Transverse colon (tissue), 3 donors: ENCODE measurements around the gene AKT1.

Experiments used
- CTCF ChIP-seq, 5 experiments: fragments of 200-600 bp in 3 of 5; fragments of 450-650 bp in 2 of 5; sonication (generic) in 3 of 5; IDR thresholded peaks; 1 replicate in 2 of 5; 2 replicates in 3 of 5; pipeline ENCODE4 v1.5.1; 2016 to 2017; ENCODE audit warnings: antibody characterized with exemption in 5 of 5, inconsistent platforms in 3 of 5, mild to moderate bottlenecking in 2 of 5, moderate library complexity in 1 of 5
- POLR2A ChIP-seq: fragments of 450-650 bp; IDR thresholded peaks from one replicate; pipeline ENCODE4 v1.6.1; 2016; ENCODE audit warnings: antibody characterized with exemption, mild to moderate bottlenecking, moderate library complexity

DNA sequence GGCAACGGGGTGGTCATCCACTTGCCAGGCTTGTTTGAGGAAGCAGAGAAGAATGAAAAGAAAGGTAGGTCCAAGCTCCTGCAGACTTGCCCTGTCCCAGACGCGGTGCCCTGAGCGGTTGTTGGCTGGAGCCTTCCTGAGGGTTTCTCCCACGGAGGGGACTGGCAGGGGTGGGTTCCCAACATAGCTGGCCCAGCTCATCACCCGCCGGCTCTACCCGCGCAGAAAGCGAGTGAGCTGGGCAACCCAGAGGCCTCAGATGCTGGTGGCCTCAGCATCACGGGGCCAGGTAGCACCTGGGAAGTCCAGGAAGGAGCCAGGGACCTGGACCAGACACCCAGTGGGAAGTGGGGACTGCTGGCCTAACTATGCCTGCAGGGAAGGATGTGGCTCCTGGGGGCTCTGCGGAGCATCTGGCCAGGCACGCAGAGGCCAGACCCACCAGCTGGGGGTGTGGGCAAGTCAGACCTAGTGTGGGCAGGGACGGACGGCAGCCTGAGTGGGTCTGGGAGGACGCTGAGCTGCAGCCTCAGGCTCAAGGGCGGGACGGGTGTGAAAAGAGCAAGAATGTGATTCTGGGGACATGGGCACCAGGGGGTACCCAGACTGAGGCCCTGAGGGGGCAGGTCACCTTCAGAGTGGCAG lies 57.1 kb downstream of the AKT1 start:
- TF ChIP-seq CTCF (IDR thresholded peaks at IDR 0.05) = no peak
- no peak for TF ChIP-seq POLR2A
